Measurements from ENCODE around the gene VPS37C.

DNA sequence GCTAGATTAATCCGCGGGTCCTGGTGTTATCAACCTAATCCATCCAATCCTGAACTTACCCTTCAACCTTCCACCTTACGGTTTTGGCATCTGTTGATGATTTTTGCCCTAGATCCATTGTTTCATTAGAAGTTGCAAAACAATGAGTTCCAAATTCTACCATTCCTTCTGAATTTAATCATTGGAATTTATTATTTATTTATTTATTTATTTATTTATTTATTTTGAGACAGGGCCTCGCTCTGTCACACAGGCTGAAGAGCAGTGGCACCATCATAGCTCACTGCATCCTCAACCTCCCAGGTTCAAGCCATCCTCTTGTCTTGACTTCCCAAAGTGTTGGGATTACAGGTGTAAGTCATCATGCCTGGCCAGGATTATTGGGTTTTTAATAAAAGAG lies 20.3 kb upstream of the VPS37C start:
- TF ChIP-seq EZH2phosphoT487 (IDR thresholded peaks at IDR 0.05; ENCODE audit: borderline replicate concordance, low read depth), result no peak
- TF ChIP-seq MXI1 (IDR thresholded peaks at IDR 0.05; ENCODE audit: low read depth, low read length), result no peak
- TF ChIP-seq RXRA (IDR thresholded peaks at IDR 0.05; ENCODE audit: borderline replicate concordance, low read depth), result no peak
- TF ChIP-seq, protein P1, sequence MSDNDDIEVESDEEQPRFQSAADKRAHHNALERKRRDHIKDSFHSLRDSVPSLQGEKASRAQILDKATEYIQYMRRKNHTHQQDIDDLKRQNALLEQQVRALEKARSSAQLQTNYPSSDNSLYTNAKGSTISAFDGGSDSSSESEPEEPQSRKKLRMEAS (IDR thresholded peaks at IDR 0.05; ENCODE audit: low read depth), result no peak
- no peak for TF ChIP-seq RFX5 (IDR thresholded peaks at IDR 0.05; ENCODE audit: low read length)
- TF ChIP-seq, protein P2, sequence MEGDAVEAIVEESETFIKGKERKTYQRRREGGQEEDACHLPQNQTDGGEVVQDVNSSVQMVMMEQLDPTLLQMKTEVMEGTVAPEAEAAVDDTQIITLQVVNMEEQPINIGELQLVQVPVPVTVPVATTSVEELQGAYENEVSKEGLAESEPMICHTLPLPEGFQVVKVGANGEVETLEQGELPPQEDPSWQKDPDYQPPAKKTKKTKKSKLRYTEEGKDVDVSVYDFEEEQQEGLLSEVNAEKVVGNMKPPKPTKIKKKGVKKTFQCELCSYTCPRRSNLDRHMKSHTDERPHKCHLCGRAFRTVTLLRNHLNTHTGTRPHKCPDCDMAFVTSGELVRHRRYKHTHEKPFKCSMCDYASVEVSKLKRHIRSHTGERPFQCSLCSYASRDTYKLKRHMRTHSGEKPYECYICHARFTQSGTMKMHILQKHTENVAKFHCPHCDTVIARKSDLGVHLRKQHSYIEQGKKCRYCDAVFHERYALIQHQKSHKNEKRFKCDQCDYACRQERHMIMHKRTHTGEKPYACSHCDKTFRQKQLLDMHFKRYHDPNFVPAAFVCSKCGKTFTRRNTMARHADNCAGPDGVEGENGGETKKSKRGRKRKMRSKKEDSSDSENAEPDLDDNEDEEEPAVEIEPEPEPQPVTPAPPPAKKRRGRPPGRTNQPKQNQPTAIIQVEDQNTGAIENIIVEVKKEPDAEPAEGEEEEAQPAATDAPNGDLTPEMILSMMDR (IDR thresholded peaks at IDR 0.05), result no peak
- no peak for TF ChIP-seq JUND (IDR thresholded peaks at IDR 0.05)
- TF ChIP-seq RCOR1 (IDR thresholded peaks at IDR 0.05; ENCODE audit: low read length), result no peak
- no peak for TF ChIP-seq RAD21 (IDR thresholded peaks at IDR 0.05; ENCODE audit: low read length)
- TF ChIP-seq POLR2AphosphoS5 (IDR thresholded peaks at IDR 0.05; ENCODE audit: low read depth, low read length), result no peak
- TF ChIP-seq EP300 (IDR thresholded peaks at IDR 0.05; ENCODE audit: borderline replicate concordance in 1 of 2, low read depth in 1 of 2, low read length in 1 of 2), result no peak
- TF ChIP-seq, protein P3, sequence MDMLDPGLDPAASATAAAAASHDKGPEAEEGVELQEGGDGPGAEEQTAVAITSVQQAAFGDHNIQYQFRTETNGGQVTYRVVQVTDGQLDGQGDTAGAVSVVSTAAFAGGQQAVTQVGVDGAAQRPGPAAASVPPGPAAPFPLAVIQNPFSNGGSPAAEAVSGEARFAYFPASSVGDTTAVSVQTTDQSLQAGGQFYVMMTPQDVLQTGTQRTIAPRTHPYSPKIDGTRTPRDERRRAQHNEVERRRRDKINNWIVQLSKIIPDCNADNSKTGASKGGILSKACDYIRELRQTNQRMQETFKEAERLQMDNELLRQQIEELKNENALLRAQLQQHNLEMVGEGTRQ (IDR thresholded peaks at IDR 0.05; ENCODE audit: borderline replicate concordance, low read depth, low read length), result no peak
- no peak for TF ChIP-seq NFIC (IDR thresholded peaks at IDR 0.05; ENCODE audit: borderline replicate concordance)
- TF ChIP-seq FOXM1 (IDR thresholded peaks at IDR 0.05; ENCODE audit: low read depth), result no peak
